NCI-H345 (cell line): ENCODE results near the gene CCL8.

Source experiments
- DNase-seq: peaks from one replicate; lab custom pipeline; 2025; lab: John Stamatoyannopoulos, UW

Gene CCL8

DNA sequence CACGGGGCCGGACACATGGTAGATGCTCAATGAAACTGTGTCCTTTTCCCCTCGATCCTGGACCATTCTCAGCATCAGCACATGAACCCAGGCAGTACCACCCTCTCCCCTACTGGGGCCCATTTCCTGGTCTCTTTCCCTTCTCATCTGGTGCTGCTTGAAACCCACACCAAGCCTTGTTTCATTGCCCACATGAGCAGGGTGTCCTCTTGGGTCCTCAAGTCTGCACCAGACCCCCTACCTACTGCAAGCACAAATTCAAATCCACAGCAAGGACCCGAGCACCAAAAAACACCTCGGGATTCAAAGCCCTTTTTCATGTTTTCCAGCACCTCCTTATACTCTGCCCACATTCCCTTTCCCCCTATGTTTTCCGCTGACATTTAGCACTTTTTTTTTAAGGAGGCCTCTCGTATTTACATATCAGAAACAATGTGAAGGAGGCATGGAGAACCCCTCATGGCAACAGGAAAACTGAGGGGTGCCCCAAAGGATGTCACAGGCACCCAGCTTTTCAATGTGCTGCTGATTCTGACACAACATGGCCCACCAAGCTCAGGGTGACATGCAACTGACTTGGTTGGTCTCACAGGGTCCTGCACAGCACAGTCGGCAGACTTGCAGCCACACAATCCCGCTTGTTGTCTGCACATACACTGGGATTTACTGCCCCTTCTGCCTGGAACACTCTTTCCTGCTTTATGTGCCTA, 48.4 kb downstream of the CCL8 start:
- DNase-seq, result no peak

DNA sequence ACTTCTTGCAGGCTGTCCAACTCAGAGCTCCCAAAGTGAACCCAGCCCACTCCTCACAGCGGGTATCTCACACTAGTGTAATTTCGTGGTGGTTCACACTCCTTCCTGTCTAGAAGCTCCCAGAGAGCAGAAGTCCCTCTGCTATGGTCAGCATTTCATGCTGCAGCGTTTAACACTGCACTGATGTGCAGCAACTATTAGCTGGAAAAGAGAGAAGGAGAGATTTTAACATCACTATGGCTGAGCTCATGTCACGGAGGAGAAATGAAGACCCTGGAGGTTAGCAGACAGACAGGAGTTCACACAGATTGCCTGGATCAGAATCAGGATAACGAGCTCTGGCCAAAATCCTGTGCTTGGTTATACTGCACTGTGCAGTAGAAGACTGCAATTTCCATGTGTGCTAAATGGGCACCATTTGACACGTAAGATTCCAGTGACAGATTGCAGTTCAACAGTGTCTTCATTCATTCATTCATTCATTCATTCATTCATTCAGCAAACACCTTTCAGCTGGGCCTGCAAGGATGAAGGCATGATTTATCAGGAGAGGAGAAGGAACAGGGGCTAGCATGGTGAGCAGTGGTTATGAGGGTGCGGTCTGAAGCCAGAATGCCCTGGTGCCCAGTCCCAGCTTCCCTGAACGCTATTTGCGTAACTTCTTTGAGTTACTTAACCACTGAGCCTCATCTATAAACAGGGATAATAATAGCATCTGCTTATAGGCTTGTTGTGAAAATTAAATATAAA, 49.1 kb downstream of the CCL8 start:
- no peak for DNase-seq

DNA sequence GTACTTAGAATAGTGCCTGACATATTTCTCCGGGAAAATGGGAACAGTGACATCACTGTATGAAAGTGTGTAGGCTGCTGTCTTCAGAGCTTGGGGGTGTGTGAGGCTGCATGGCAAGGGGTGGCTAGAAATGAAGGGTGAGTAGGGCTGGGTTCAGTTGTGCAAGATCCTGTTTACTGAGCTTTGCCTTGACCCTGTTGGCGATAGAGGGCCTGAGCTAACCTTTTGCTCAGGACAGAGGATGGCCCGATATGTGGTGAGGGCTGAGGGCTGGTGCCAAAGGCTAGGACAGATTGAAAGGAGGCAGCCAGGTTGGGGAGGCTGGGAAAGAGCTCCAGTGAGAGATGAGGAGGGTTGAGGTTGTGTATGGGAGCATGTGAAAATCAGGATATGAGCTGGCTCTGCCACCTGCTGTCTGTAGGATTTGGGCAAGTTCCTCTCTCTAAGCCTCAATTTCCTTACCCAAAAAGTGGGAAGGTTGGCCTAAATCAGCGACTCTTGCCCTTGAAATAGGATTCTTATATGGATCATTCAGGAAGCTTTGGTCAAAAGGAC, 49.8 kb downstream of the CCL8 start:
- DNase-seq, result no peak

DNA sequence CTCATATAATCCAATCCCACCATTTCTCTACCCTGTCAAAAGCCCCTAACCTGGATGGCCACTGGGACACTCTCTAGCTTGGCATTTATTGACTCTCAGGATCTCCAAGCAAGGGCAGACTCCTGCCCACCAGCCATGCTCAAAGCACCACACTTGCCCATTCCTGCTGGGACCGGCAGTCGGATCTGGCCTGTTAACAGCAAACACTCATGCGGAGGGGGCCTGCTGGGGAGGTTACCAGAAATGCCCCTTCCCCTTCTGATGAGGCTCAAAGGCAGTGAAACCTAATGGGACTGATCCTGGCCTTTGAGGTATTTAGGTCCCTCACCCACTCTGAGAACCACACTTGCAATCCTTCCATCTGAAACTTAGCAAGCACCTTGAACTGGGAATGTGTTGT, 50.3 kb downstream of the CCL8 start:
- DNase-seq, result no peak

DNA sequence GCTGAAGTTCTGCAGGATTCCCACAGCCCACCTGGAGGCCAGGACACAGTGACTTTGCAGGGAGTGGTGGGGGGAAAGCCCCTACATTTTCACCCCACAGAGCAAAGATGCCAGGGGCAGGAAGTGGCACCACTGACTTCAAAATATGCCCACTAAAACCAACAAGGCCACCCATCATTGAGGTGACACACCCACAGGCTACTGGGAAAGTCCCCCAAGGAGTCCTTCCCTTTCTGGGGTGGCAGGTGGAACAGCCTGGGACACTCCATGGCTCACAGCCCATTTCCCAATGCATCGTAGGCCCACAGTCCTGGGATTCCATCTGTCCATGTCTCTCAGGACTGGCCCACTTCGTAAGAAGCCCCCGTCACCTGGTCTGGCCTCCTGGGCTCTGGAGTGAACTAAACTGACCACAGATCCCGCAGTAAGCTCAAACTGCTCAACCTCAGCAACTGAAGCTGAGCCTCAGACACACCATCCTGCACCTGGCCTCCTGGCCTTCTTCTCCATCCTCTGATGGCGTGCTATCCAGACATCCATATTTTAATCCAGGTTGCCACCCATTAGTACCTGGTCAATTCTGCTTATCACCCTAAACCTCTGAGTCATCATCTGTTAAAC, 51.3 kb downstream of the CCL8 start:
- DNase-seq, result no peak

DNA sequence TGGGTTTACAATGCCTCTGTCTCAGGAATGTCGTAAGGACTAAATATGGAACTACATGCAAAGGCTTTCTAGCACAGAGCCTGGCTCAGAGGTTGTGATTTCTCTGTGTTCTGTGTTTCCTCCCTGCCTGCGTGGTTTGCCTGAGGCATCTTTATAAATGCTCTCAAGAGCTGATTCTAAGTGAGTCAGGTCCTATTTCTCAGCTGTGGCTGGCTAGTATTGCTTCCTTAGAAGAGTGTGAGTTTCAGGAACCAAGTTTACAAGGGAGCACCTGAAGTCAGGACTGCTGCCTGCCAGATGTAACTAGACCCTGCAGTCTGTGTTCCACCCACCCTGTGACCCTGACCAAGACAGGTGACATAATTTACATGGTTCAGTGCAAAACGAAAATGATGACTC, 51.8 kb downstream of the CCL8 start:
- DNase-seq, result no peak
